ENCODE results near the gene CFAP141. TPM values are rescaled to one million over a fixed set of nuclear protein-coding genes. Genes with fewer than 3 reads are reported as not detected.

Gene CFAP141
- total and polyA plus RNA-seq, 2 of the 13 experiments (the other 11 are each of a cell fraction or from before 2014, with no cell fraction given) = not detected

- H3K27me3 ChIP-seq (ENCODE audit: control insufficient read depth in 1 of 2, insufficient read depth in 2 of 2, low read length in 2 of 2) = no peaks in the 10 kb centered on the region
- FAIRE-seq = no peak
- no peaks in the 10 kb centered on the region for H3K79me2 ChIP-seq (ENCODE audit: insufficient read depth, low read length)
- no peak for DNase-seq (ENCODE audit: low spot score)
- no peak overlapping the region for H3K4me3 ChIP-seq (replicated peaks in 1 of 3; ENCODE audit: insufficient read depth in 1 of 3, low read depth in 2 of 3, low read length in 3 of 3)
- no peaks in the 10 kb centered on the region for H4K20me1 ChIP-seq (ENCODE audit: insufficient read depth, low read length)
- no peak overlapping the region for H3K4me2 ChIP-seq (ENCODE audit: low read depth, low read length)
- BruUV-seq (replicated peaks) = no TSS peak
- ChIA-PET POLR2A (no interaction called here), CTCF (ENCODE audit: low intra/inter-chr PET ratio, low total read pairs) (no interaction called here)
- H3K27ac ChIP-seq (ENCODE audit: extremely low read length, insufficient read depth, low read length) = no peak overlapping the region
- in situ Hi-C loops (cut with HindIII; ENCODE audit: extremely low pct_ligation_motif_present, low pct_unique_long_range_greater_than_20kb) = no loop called here
- 100% methylated on average over 1 of the region's 1 CpG for WGBS (ENCODE audit: low lambda C conversion rate)
- intact Hi-C loops (cut with micrococcal nuclease; ENCODE audit: unreplicated experiment) = no loop called here
- H3K9me3 ChIP-seq (ENCODE audit: low read length) = no peaks in the 10 kb centered on the region
- H3K9ac ChIP-seq (ENCODE audit: insufficient read depth, low read depth, low read length) = no peak overlapping the region
- no peak overlapping the region for H2AFZ ChIP-seq (ENCODE audit: low read length)
- no peaks in the 10 kb centered on the region for H3K4me1 ChIP-seq (ENCODE audit: insufficient read depth, low read length)
- no peak for ATAC-seq
- peaks cover 26 to 85% of the 10 kb centered on the region in 2 experiments for H3K36me3 ChIP-seq (replicated peaks in 1 of 2; ENCODE audit: control insufficient read depth in 1 of 2, insufficient read depth in 2 of 2, low read length in 2 of 2)
- TF ChIP-seq ZNF766 (CRISPR knock-in tag; IDR thresholded peaks at IDR 0.05; ENCODE audit: borderline replicate concordance) = no peak
- no peak for TF ChIP-seq JUND (CRISPR knock-in tag; IDR thresholded peaks at IDR 0.05)
- TF ChIP-seq GTF3A (CRISPR knock-in tag; conservative IDR thresholded peaks at IDR 0.05) = no peak
- TF ChIP-seq SP2 (CRISPR knock-in tag; IDR thresholded peaks at IDR 0.05) = no peak
- TF ChIP-seq ZNF562 (CRISPR knock-in tag; IDR thresholded peaks at IDR 0.05; ENCODE audit: borderline replicate concordance) = no peak
- no peak for TF ChIP-seq ZMAT5 (CRISPR knock-in tag; IDR thresholded peaks at IDR 0.05; ENCODE audit: borderline replicate concordance, low read depth)
- TF ChIP-seq KLF13 (CRISPR knock-in tag; IDR thresholded peaks at IDR 0.05) = no peak
- TF ChIP-seq ZNF572 (CRISPR knock-in tag; IDR thresholded peaks at IDR 0.05) = no peak
- no peak for TF ChIP-seq ISL2 (CRISPR knock-in tag; IDR thresholded peaks at IDR 0.05)
- TF ChIP-seq ZMYM2 (CRISPR knock-in tag; IDR thresholded peaks at IDR 0.05) = no peak
- TF ChIP-seq ZNF124 (CRISPR knock-in tag; IDR thresholded peaks at IDR 0.05) = no peak
- TF ChIP-seq REPIN1 (CRISPR knock-in tag; IDR thresholded peaks at IDR 0.05; ENCODE audit: borderline replicate concordance, low read depth) = no peak
- no peak for TF ChIP-seq NR2F6 (IDR thresholded peaks at IDR 0.05)
- no peak for TF ChIP-seq NR2F6 (CRISPR knock-in tag; IDR thresholded peaks at IDR 0.05)
- no peak for TF ChIP-seq BCL3 (CRISPR knock-in tag; IDR thresholded peaks at IDR 0.05)
- no peak for TF ChIP-seq ZNF781 (CRISPR knock-in tag; IDR thresholded peaks at IDR 0.05; ENCODE audit: borderline replicate concordance, not compliant biosample characterization)
- no peak for TF ChIP-seq AFF4 (CRISPR knock-in tag; IDR thresholded peaks at IDR 0.05)
These were observed 39.9 kb downstream of the CFAP141 start for GRCh38 chr1:154166207-154166606.

All from HepG2 (cell line).